G401 (cell line): ENCODE data around the gene WBP1. TPM values are rescaled to one million over a fixed set of nuclear protein-coding genes. Genes with fewer than 3 reads are reported as not detected.
"Not testable (repeated sequence)": the region's sequence is repeated elsewhere in the genome, so short reads cannot be mapped to it uniquely, and the experiment has no call there.

Source experiments
- DNase-seq: peaks from one replicate; pipeline ENCODE4 v3.0.0-alpha.2; 2015; ENCODE audit warnings: low spot score
- in situ Hi-C: cut with HindIII; loops from 2 replicates; pipeline ENCODE4 v1.10.0; 2016; ENCODE audit warnings: low sequenced_read_pairs, mixed read lengths
- total RNA-seq: library from RNA; depleted of rRNA; stranded (reverse); fragments of >200 nt; shearing (Covaris generic); gene quantifications from 2 replicates; pipeline ENCODE4 v1.2.3, GENCODE V29; 2014

Gene WBP1
- total RNA-seq, 1 experiment from 2014 or later = 72.2 TPM

DNA sequence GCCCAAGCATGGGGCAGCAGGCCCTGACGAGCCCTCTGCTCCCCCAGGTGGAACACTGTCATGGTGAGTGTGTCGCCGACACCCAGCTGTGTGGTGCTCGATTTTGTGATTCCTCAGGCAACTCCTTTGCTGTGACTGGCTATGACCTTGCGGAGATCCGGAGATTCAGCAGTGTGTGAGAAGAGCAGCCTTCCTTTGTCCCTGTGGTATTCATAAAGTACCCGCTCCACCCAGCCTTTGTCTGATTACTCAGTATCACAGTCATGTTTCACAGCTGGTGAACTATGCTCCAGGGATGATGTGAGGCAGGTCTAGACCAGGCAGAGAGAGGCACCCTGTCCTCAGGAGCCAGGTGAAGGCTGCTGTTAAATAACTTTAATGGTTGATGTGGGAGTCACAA is 32.7 kb upstream of the WBP1 start:
- no peak for DNase-seq

DNA sequence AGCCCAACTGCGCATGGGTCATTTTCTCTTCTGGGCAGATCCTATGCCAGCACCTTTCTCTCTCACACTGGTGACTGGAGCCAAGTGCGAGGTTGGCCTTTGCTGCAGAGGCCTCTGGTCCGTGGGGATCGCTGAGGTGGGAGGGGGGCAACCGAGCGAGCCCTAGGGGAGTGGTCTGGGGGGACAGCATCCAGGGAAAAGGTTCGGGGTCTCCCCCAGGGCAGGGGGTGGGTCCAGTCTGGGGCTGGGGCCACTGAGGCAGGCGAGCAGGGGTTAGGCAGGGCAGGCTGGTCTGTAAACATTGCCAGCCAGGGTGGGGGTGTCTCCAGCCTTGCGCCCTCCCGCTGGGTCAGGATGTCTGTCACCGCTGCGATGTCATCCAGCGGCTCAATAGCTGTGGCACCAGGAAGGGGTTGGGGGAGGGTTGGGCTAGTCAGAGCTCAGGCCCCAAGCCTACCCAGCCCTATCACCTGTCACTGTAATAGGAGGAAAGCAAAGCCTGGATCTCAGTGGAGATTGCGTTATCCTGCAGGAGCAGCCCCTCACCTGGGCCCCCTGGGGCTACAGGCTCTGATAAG is 32.0 kb upstream of the WBP1 start:
- in situ Hi-C loops = no loop called here
- no peak for DNase-seq

More for the DNA sequence above, 32.7 kb upstream of the WBP1 start:
- in situ Hi-C loops = no loop called here

DNA sequence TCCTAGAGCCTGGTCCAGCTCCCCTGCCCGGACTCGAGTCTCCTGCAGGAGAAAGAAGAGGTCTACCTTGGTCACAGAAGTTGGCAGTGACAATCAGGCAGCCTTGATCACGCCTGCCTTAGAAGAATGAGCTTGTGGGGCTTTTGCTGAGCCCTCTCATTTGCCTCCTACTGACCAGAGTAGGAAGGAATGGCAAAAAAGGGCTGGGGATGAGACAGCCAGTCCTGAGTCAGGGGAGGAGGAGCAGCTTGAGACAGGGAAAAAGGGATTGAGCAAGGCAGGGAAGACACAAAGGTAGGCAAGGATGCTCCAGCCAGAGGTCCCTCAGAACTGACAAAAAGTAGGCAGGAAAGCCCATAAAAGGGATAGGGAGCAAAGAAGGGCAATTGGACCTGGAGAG is 30.7 kb upstream of the WBP1 start:
- in situ Hi-C loops = no loop called here
- no peak for DNase-seq

DNA sequence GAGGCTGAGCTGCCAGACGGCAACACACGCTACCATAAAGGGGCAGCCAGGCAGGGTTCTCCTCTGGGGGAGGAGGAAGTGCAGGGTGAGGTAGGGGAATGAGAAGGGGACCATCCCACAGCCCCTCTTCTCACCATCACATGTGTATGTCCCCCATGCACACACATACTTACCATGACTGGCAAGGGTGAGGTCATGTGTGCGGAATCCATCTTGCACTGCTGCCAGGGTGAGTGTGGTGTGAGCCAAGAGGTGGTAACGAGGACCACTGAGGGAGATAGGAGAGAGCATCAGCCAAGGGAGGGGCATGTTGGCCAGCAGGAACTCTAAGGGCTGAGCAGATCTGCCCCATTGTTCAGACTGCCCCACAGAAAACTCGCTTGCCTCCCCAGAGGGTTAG is 29.6 kb upstream of the WBP1 start:
- no peak for DNase-seq
- in situ Hi-C loops = no loop called here

DNA sequence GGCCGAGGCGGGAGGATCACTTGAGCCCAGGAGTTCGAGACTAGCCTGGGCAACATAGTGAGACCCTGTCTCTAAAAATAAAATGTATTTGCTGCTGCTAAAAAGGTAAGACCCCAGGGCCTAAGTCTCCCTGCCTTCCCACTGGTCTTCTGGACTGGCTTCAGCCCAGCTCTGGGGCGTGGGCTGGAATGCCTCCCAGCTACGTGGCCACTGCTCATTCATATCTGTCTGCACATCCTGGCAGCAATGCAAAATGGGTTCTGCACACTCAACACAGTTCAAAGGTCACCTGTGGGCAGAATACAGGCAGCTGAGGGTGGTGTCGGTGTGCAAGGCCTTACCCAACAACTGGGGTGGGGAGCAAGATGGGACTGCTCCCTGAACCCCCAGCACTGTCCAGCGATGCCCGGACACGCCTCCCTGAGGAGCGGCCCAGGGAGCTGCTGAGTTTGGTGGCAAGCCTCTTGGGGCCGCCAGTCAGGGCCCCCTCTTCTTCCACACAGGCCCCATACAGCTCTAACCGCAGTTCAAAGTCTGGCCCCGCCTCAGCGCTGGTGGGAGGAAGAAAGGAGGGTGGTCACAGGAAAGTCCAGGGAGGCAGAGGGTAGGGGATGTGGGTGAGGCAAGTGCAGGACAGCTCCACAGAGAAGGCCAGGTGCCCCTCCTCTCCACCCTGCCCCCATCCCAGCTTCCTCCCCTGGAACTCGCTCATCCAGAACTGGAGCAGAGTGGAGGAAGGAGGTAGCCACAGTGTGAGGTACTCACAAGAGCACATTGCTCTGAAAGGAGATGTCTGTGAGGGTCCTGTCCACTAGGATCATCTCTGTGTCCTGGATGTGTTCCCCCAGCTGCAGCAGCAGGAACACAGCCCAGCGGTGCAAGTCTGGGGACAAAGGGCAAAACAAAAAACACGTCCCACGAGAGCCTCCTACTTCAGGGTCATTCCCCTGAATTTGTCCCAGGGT is 28.5 kb upstream of the WBP1 start:
- no peak for DNase-seq
- in situ Hi-C loops = no loop called here

DNA sequence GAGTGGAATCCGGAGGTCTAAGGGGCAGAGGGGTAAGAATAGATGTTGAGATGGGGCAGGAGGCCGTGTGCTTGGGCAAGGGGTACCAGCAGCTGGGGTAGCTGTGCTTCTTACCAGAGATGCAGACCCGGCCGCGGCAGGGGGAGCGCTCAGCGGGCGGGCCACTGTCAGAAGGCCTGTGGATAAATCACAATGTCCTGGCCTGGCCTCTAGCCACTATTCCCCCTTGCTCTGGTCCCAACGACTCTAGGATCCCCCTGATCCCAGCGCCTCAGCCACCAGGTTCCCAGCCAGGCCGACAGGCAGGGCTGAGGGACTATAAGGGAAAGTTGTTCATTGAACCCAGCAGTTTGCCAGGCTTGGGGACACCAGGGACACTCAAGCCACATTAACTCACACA is 27.7 kb upstream of the WBP1 start:
- no peak for DNase-seq
- in situ Hi-C loops = no loop called here

DNA sequence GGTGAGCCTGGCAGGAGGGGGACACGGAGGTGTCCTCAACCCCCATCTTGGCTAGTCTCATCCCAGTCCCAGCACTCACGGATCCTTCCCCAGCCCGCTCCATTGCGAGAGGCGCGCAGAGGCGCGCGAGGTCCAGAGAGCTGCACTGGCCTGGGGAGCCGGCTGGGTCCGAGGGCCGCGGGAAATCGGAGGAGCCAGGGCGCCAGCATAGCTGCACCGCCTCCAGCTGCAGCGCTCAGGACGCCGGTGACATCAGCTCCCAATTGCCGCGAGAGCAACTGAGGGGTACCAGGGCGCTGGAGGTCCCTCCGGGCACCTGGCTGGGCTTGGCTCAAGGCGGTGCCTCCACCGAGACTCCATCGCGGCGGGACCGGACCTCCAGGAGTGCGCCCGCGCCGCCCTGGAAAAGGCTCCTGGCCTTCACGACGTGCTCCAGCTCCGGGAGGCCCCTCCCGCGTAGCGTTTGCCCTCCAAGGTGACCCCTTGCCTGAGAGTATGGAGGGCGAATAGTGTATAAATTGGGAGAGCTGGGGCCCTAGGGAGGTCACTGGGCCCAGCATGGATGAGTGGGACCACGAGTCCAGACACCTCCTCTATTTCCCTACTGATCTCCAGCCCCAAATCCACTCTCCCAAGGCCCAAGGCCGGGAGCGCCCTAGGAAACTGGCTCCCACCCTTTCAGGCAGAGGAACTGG is 22.0 kb upstream of the WBP1 start:
- no peak for DNase-seq
- in situ Hi-C loops = no loop called here

- DNase-seq = no peak
- in situ Hi-C loops = no loop called here
These were observed 21.2 kb upstream of the WBP1 start for GRCh38 chr2:74436848-74437695.

GRCh38 chr2:74438248-74438647 is 20.0 kb upstream of the WBP1 start:
- in situ Hi-C loops = no loop called here
- DNase-seq = no peak

DNA sequence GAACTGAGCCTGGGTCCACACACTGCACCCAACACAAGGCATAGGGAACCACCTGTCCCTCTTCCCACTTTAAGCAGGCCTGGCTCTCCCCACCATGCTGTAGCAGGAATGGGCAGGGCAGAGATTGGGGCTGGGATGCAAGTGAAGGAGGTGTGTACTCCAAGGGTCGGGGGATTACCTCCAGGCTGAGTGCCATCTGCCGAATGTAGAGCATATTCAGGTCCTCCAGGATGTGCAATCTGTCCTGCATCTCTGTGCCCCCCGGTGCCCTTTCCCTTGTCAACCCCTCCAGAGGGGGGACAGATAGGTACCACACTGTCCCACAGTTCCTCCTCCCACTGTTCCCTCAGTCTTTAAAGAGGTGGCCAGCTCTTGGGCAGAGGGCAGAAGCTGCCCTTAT is 18.9 kb upstream of the WBP1 start:
- in situ Hi-C loops = no loop called here
- no peak for DNase-seq

- DNase-seq = no peak
- in situ Hi-C loops = no loop called here
These were observed 18.3 kb upstream of the WBP1 start for GRCh38 chr2:74439803-74440377.

DNA sequence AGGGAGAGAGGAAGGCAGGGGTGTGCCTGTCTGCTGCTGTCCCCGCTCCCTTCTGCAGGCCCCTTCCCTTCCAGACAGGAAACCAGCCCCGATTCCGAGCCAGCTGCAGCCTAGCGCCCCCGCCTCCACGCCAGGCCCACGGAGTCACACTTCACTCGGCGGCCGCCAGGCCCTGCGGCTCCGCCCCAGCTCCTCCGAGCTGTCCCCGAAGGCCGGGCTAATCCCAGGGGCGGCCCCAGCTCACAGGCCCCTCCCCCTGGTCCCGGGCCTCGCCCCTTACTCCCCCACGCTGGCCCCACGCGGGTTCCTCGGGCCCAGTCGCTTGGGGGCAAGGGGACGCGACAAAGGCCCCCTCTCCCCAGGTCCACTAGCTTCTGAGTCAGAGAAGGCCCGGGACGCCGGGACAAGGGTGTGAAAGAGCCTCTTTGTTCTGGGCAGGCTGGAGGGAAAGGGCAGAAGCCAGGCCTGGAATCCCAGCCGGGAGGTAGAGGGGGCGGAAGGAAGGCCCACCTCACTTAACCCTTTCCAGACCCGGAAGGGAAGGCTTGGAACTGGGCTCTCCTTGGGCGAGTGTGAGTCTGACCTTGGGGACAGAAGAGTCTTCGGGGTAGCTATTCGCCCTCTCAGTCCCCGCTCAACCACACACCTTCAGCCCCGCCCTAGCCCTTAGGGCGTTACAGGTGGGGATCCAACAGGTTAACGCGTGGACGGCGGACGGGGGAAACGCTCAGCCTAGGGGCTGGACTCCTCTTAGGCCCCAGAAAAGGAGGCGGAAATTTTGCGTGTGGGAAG is 17.7 kb upstream of the WBP1 start:
- in situ Hi-C loops = no loop called here
- peak; percentile 53 for DNase-seq

DNA sequence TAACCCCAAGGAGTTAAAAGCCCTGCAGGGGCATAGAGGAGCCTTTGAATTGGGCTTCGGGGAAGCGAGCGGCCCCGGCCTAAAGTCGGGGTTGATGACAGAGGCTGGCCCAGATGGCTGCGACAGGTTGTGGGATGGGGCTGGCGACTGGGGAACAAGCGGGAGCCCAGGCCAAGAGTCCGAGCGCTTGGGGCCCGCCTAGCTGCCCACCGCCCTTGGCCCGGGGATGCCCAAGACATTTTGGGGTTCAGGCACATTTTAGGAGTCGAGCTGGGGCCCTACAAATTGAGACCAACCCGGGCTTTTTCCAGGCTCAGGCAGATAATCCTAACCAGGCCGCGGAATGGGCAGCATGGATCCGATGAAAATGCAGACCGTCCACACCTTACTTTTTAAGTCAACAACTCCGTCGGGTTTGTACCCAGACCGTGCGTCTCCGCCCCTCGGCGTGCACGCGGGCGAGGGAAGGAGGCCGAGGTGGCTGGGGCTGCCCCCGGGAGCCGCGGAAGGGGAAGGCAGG is 17.0 kb upstream of the WBP1 start:
- in situ Hi-C loops = no loop called here
- DNase-seq = no peak

DNA sequence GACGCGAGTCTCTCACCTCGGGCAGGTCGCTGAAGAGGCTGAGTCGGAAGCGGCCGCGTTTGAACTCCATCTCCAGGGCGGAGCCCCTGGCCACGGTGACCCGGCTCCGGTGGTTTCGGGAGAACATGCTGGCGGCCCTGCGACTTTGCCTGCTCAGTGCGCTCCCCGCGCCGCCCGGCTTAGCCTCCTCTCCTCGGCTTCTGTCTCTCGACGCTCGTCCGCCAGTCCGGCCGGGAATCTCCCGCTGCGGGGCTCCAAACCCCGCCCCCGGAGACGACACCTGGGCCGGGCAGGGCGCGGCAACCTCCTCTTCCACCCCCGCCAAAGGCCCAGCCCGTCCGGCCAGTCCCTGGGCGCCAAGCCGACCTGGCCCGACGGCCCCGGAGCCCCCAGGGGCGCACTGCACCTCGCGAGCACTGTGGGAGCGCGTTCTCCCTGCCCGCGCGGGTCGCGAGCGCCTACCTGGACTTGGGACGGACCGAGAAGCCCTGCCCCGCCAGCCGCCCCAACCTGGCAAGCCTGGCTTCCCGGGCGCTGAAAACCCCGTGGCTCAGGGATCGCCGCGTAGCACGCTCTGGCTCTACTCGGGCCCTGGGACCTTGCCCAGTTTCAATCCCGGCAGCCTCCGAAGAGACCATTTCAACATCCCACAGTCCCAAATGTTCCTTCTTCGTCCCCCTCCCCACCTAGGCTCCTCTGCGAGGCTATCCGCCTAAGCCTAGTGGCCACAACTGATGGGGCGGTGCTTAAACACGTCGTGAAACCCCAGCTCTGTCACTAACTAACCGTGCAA is 16.4 kb upstream of the WBP1 start, which contains the start of gene RTKN:
Gene RTKN, minus strand, starts transcription at position 248 of the 793 bp plus-strand sequence. Its CDS starts 121 bp downstream, at position 127.
- in situ Hi-C loops = no loop called here
- peak; percentile 29 for DNase-seq

DNA sequence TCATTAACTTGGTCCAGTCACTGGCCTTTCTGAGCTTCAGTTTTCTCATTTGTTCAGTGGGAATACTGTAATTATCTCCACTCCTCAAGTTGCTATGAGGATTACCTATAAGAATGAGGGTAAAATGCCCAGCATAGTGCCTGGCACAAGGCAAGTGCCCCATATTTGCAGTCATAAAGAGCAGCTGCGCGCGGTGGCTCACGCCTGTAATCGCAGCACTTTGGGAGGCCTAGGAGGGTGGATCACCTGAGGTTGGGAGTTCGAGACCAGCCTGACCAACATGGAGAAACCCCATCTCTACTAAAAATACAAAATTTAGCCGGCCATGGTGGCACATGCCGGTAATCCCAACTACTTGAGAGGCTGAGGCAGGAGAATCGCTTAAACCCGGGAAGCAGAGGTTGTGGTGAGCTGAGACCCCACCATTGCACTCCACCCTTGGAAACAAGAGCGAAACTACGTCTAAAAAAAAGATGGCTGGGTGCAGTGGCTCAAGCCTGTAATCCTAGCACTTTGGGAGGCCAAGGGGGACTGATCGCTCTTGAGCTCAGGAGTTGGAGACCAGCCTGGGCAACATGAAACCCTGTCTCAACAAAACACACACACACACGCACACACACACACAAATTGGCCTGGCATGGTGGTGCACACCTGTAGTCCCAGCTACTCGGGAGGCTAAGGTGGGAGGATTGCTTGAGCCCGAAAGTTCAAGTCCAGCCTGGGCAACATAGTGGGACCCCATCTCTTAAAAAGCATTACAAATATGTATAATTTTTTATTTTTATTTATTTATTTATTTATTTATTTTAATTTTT is 15.5 kb upstream of the WBP1 start:
- in situ Hi-C loops, DNase-seq: not testable (repeated sequence)
